HL-60 (cell line): ENCODE results near the gene KIRREL2.

Source experiments
- DNase-seq, 2 experiments: peaks; one replicate each; pipeline ENCODE4 v3.0.0-alpha.2; 2010 to 2020; ENCODE audit warnings: low read depth in 1 of 2, low spot score in 1 of 2
- H3K27ac ChIP-seq: fragments of 250-450 bp; sonication (Bioruptor Pico); replicated peaks from 2 replicates; pipeline ENCODE4 v1.5.1; 2020; ENCODE audit warnings: mild to moderate bottlenecking, moderate library complexity
- H3K27me3 ChIP-seq: fragments of 250-450 bp; sonication (Bioruptor Pico); 2 replicates; pipeline ENCODE4 v1.5.1; 2021; ENCODE audit warnings: mild to moderate bottlenecking, moderate library complexity; ENCODE audit not compliant: insufficient read depth, poor library complexity, severe bottlenecking
- H3K4me3 ChIP-seq: replicated peaks from 2 replicates; pipeline ENCODE4 v1.5.1; 2011; ENCODE audit warnings: mild to moderate bottlenecking, control low read depth, low read length; ENCODE audit not compliant: insufficient read depth
- GABPA ChIP-seq: IDR thresholded peaks from 2 replicates; pipeline ENCODE4 v1.6.1; 2012; ENCODE audit warnings: low read depth
- POLR2AphosphoS5 ChIP-seq: IDR thresholded peaks from 2 replicates; pipeline ENCODE4 v1.6.1; 2012; ENCODE audit warnings: low read depth
- SPI1 ChIP-seq: IDR thresholded peaks from 2 replicates; pipeline ENCODE4 v1.6.1; 2012; ENCODE audit warnings: low read depth, mild to moderate bottlenecking, borderline replicate concordance
- TF ChIP-seq, protein P1 (sequence below): IDR thresholded peaks from one replicate; pipeline ENCODE4 v1.5.1; 2011; ENCODE audit warnings: low read length, control low read depth, inconsistent platforms; ENCODE audit not compliant: insufficient read depth
- TF ChIP-seq, protein P2 (sequence below): IDR thresholded peaks from 2 replicates; pipeline ENCODE4 v1.6.1; 2012; ENCODE audit warnings: low read depth; ENCODE audit not compliant: insufficient replicate concordance

The KIRREL2 gene

DNA sequence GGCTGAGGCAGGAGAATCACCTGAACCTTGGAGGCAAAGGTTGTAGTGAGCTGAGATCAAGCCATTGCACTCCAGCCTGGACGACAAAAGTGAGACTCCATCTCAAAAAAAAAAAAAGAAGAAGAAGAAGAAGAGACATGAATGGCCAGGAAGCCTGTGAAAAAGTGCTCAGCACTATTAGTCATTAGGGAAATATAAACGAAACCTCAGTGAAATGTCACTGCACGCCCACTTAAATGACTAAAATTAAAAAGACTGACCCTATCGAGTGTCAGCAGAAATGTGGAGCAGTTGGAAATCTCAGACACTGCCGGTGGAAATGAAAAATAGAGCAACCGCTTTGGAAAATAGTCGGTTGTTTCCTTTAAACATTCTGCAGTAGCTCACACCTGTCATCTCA lies 56.9 kb downstream of the KIRREL2 start:
- H3K27me3 ChIP-seq: no peaks in the 10 kb centered on the region
- TF ChIP-seq, protein P1, sequence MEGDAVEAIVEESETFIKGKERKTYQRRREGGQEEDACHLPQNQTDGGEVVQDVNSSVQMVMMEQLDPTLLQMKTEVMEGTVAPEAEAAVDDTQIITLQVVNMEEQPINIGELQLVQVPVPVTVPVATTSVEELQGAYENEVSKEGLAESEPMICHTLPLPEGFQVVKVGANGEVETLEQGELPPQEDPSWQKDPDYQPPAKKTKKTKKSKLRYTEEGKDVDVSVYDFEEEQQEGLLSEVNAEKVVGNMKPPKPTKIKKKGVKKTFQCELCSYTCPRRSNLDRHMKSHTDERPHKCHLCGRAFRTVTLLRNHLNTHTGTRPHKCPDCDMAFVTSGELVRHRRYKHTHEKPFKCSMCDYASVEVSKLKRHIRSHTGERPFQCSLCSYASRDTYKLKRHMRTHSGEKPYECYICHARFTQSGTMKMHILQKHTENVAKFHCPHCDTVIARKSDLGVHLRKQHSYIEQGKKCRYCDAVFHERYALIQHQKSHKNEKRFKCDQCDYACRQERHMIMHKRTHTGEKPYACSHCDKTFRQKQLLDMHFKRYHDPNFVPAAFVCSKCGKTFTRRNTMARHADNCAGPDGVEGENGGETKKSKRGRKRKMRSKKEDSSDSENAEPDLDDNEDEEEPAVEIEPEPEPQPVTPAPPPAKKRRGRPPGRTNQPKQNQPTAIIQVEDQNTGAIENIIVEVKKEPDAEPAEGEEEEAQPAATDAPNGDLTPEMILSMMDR: no peak
- TF ChIP-seq, protein P2, sequence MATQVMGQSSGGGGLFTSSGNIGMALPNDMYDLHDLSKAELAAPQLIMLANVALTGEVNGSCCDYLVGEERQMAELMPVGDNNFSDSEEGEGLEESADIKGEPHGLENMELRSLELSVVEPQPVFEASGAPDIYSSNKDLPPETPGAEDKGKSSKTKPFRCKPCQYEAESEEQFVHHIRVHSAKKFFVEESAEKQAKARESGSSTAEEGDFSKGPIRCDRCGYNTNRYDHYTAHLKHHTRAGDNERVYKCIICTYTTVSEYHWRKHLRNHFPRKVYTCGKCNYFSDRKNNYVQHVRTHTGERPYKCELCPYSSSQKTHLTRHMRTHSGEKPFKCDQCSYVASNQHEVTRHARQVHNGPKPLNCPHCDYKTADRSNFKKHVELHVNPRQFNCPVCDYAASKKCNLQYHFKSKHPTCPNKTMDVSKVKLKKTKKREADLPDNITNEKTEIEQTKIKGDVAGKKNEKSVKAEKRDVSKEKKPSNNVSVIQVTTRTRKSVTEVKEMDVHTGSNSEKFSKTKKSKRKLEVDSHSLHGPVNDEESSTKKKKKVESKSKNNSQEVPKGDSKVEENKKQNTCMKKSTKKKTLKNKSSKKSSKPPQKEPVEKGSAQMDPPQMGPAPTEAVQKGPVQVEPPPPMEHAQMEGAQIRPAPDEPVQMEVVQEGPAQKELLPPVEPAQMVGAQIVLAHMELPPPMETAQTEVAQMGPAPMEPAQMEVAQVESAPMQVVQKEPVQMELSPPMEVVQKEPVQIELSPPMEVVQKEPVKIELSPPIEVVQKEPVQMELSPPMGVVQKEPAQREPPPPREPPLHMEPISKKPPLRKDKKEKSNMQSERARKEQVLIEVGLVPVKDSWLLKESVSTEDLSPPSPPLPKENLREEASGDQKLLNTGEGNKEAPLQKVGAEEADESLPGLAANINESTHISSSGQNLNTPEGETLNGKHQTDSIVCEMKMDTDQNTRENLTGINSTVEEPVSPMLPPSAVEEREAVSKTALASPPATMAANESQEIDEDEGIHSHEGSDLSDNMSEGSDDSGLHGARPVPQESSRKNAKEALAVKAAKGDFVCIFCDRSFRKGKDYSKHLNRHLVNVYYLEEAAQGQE: no peak
- no peak for TF ChIP-seq SPI1
- no peak for TF ChIP-seq POLR2AphosphoS5
- TF ChIP-seq GABPA: no peak
- H3K4me3 ChIP-seq: no peak overlapping the region
- DNase-seq: no peak
- no peak overlapping the region for H3K27ac ChIP-seq

DNA sequence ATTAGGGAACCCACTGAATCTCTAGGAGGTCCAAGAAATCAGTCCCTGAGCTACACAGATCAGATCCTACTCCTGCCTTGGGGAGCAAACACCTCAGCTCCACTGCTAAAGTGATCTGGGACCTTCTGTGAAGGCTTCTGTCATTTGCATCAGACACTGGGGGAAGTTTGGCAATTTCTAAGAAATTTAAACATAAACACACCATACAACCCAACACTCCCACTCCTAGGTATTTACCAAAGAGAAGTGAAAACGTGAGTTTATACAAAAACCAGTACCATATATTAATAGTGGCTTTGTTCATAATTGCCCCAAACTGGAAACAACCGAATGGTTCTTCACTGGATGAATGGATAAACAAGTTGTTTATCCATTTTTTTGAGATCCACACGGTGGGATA lies 58.7 kb downstream of the KIRREL2 start:
- H3K4me3 ChIP-seq: no peak overlapping the region
- DNase-seq: no peak
- no peak overlapping the region for H3K27ac ChIP-seq
- TF ChIP-seq POLR2AphosphoS5 (no peak), GABPA (no peak), SPI1 (no peak)
- TF ChIP-seq, protein P2: no peak
- TF ChIP-seq, protein P1: no peak
- H3K27me3 ChIP-seq: no peaks in the 10 kb centered on the region
